GM18499 (cell line): ENCODE data around the gene SLCO3A1.

ENCODE experiments used
- ATAC-seq: cut with Tn5 transposase; IDR thresholded peaks from one replicate; pipeline ENCODE4 v1.9.1; 2021; ENCODE audit warnings: moderate number of reproducible peaks; ENCODE audit not compliant: insufficient read depth, unreplicated experiment

SLCO3A1 gene

GRCh38 chr15:91904942-91905341, 51.4 kb downstream of the SLCO3A1 start:
- no peak for ATAC-seq

GRCh38 chr15:91908391-91908790, 54.9 kb downstream of the SLCO3A1 start:
- no peak for ATAC-seq

- ATAC-seq: no peak
Measured at GRCh38 chr15:91909111-91909510, 55.6 kb downstream of the SLCO3A1 start.

GRCh38 chr15:91909574-91909973, 56.1 kb downstream of the SLCO3A1 start:
- no peak for ATAC-seq

- ATAC-seq: no peak
Measured at GRCh38 chr15:91911844-91912243, 58.3 kb downstream of the SLCO3A1 start.

- ATAC-seq: no peak
Measured at GRCh38 chr15:91912336-91912735, 58.8 kb downstream of the SLCO3A1 start.

GRCh38 chr15:91913560-91913959, 60.1 kb downstream of the SLCO3A1 start:
- no peak for ATAC-seq

- ATAC-seq: no peak
Measured at GRCh38 chr15:91915576-91915975, 62.1 kb downstream of the SLCO3A1 start.

- ATAC-seq: no peak
Measured at GRCh38 chr15:91916051-91916450, 62.5 kb downstream of the SLCO3A1 start.

GRCh38 chr15:91917686-91918360, 64.3 kb downstream of the SLCO3A1 start:
- no peak for ATAC-seq

- no peak for ATAC-seq
Measured at GRCh38 chr15:91919014-91919534, 65.6 kb downstream of the SLCO3A1 start.

- no peak for ATAC-seq
Measured at GRCh38 chr15:91921188-91921842, 67.8 kb downstream of the SLCO3A1 start.

- no peak for ATAC-seq
Measured at GRCh38 chr15:91921843-91922198, 68.3 kb downstream of the SLCO3A1 start.

GRCh38 chr15:91922646-91923547, 69.4 kb downstream of the SLCO3A1 start:
- no peak for ATAC-seq

- ATAC-seq: no peak
Measured at GRCh38 chr15:91924183-91924582, 70.7 kb downstream of the SLCO3A1 start.

- ATAC-seq: no peak
Measured at GRCh38 chr15:91924837-91925495, 71.5 kb downstream of the SLCO3A1 start.

- ATAC-seq: no peak
Measured at GRCh38 chr15:91925794-91926193, 72.3 kb downstream of the SLCO3A1 start.

- ATAC-seq: no peak
Measured at GRCh38 chr15:91926908-91927270, 73.4 kb downstream of the SLCO3A1 start.

- ATAC-seq: no peak
Measured at GRCh38 chr15:91927585-91927984, 74.1 kb downstream of the SLCO3A1 start.

GRCh38 chr15:91928675-91929074, 75.2 kb downstream of the SLCO3A1 start:
- no peak for ATAC-seq
